ENCODE data around the gene RASGRF2.

Gene RASGRF2

GRCh38 chr5:81019748-81020147 is 59.6 kb downstream of the RASGRF2 start:
- peaks cover 8% of the 10 kb centered on the region; the same call in 1 of the 2 replicates for H3K27me3 ChIP-seq (ENCODE audit: control insufficient read depth, low read length)
- H3K36me3 ChIP-seq (ENCODE audit: control insufficient read depth, low read length) = no peaks in the 10 kb centered on the region
- H3F3A ChIP-seq (ENCODE audit: control insufficient read depth, insufficient read depth) = no peaks in the 10 kb centered on the region
- H3K4me1 ChIP-seq (ENCODE audit: control insufficient read depth, low read length) = no peaks in the 10 kb centered on the region
- H3K9me3 ChIP-seq (ENCODE audit: control insufficient read depth, insufficient read depth, low read length) = no peaks in the 10 kb centered on the region
- H3K27ac ChIP-seq (ENCODE audit: low read depth, low read length) = no peak overlapping the region
- H3K9me2 ChIP-seq (replicated peaks; ENCODE audit: control insufficient read depth, low read length) = no peaks in the 10 kb centered on the region
- no peaks in the 10 kb centered on the region for H3K79me2 ChIP-seq (ENCODE audit: control insufficient read depth, low read length)
- no peak overlapping the region for H3K4me3 ChIP-seq (ENCODE audit: low read length)
- TF ChIP-seq CTCF (IDR thresholded peaks at IDR 0.05; ENCODE audit: low read depth, low read length, poor library complexity, severe bottlenecking) = no peak
- TF ChIP-seq EZH2phosphoT487 (IDR thresholded peaks at IDR 0.05; ENCODE audit: borderline replicate concordance, low read length) = no peak
- H4K20me1 ChIP-seq (ENCODE audit: control insufficient read depth, insufficient read depth, low read depth, low read length) = no peaks in the 10 kb centered on the region
- no peak overlapping the region for H3K4me2 ChIP-seq (ENCODE audit: low read length)

GRCh38 chr5:81020478-81021167 is 60.5 kb downstream of the RASGRF2 start:
- no peaks in the 10 kb centered on the region for H3F3A ChIP-seq (ENCODE audit: control insufficient read depth, insufficient read depth)
- H3K79me2 ChIP-seq (ENCODE audit: control insufficient read depth, low read length) = no peaks in the 10 kb centered on the region
- TF ChIP-seq EZH2phosphoT487 (IDR thresholded peaks at IDR 0.05; ENCODE audit: borderline replicate concordance, low read length) = no peak
- H3K4me2 ChIP-seq (ENCODE audit: low read length) = no peak overlapping the region
- no peak overlapping the region for H3K27ac ChIP-seq (ENCODE audit: low read depth, low read length)
- H3K9me3 ChIP-seq (ENCODE audit: control insufficient read depth, insufficient read depth, low read length) = no peaks in the 10 kb centered on the region
- H3K36me3 ChIP-seq (ENCODE audit: control insufficient read depth, low read length) = no peaks in the 10 kb centered on the region
- H3K9me2 ChIP-seq (replicated peaks; ENCODE audit: control insufficient read depth, low read length) = no peaks in the 10 kb centered on the region
- no peaks in the 10 kb centered on the region for H3K4me1 ChIP-seq (ENCODE audit: control insufficient read depth, low read length)
- peaks cover 8% of the 10 kb centered on the region; the same call in 1 of the 2 replicates for H3K27me3 ChIP-seq (ENCODE audit: control insufficient read depth, low read length)
- H4K20me1 ChIP-seq (ENCODE audit: control insufficient read depth, insufficient read depth, low read depth, low read length) = no peaks in the 10 kb centered on the region
- no peak overlapping the region for H3K4me3 ChIP-seq (ENCODE audit: low read length)

GRCh38 chr5:81021486-81021885 is 61.3 kb downstream of the RASGRF2 start:
- no peaks in the 10 kb centered on the region for H3K9me2 ChIP-seq (replicated peaks; ENCODE audit: control insufficient read depth, low read length)
- no peaks in the 10 kb centered on the region for H3K4me1 ChIP-seq (ENCODE audit: control insufficient read depth, low read length)
- H3K36me3 ChIP-seq (ENCODE audit: control insufficient read depth, low read length) = no peaks in the 10 kb centered on the region
- H3K27ac ChIP-seq (ENCODE audit: low read depth, low read length) = no peak overlapping the region
- TF ChIP-seq EZH2phosphoT487 (IDR thresholded peaks at IDR 0.05; ENCODE audit: borderline replicate concordance, low read length) (no peak), CTCF (IDR thresholded peaks at IDR 0.05; ENCODE audit: low read depth, low read length, poor library complexity, severe bottlenecking) (no peak)
- H3K9me3 ChIP-seq (ENCODE audit: control insufficient read depth, insufficient read depth, low read length) = no peaks in the 10 kb centered on the region
- H3F3A ChIP-seq (ENCODE audit: control insufficient read depth, insufficient read depth) = no peaks in the 10 kb centered on the region
- H4K20me1 ChIP-seq (ENCODE audit: control insufficient read depth, insufficient read depth, low read depth, low read length) = no peaks in the 10 kb centered on the region
- no peaks in the 10 kb centered on the region for H3K79me2 ChIP-seq (ENCODE audit: control insufficient read depth, low read length)
- peaks cover 8% of the 10 kb centered on the region; the same call in 1 of the 2 replicates for H3K27me3 ChIP-seq (ENCODE audit: control insufficient read depth, low read length)
- no peak overlapping the region for H3K4me3 ChIP-seq (ENCODE audit: low read length)
- H3K4me2 ChIP-seq (ENCODE audit: low read length) = no peak overlapping the region

DNA sequence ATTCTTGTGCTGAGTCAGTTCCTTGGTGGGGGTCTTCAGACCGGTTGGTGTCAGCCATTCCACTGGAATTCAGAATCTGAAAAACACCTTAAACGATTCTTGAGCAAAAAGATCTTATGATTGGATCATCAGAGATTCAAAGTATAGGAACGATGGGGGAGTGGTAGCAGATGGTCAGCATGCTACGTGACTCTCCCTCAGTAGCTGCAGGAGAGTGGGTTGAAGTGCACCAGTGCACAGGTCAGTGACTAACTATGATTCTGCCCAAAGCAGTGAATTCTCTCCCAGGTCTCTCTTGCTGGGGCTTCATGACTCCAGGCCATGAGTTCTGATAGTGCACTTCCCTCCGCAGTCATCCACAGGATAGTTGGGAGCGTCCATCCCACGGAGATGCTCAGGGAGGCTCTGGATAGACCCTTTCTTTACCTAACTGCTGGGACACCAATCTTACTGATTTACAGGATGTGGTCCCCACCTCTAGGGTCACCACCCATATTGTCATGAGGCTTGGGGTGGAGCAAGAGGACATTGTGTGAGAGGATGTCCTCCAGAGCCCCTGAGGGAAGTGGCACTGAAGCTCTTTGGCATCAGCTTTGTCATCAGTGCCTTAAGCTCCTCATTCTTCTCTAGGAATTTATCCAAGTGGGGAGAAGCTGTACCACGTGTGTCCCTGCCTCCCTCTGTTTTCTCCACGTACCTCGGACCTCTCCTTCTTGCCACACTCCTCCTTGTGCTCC is 62.0 kb downstream of the RASGRF2 start:
- Histone ChIP-seq H3K79me2 (ENCODE audit: control insufficient read depth, low read length) (no peaks in the 10 kb centered on the region), H3K36me3 (ENCODE audit: control insufficient read depth, low read length) (no peaks in the 10 kb centered on the region), H3F3A (ENCODE audit: control insufficient read depth, insufficient read depth) (no peaks in the 10 kb centered on the region), H3K4me1 (ENCODE audit: control insufficient read depth, low read length) (no peaks in the 10 kb centered on the region), H3K27ac (ENCODE audit: low read depth, low read length) (no peak overlapping the region), H3K27me3 (ENCODE audit: control insufficient read depth, low read length) (peaks cover 8% of the 10 kb centered on the region; the same call in 1 of the 2 replicates), H3K9me2 (replicated peaks; ENCODE audit: control insufficient read depth, low read length) (no peaks in the 10 kb centered on the region), H3K9me3 (ENCODE audit: control insufficient read depth, insufficient read depth, low read length) (no peaks in the 10 kb centered on the region), H3K4me2 (ENCODE audit: low read length) (no peak overlapping the region), H4K20me1 (ENCODE audit: control insufficient read depth, insufficient read depth, low read depth, low read length) (no peaks in the 10 kb centered on the region), H3K4me3 (ENCODE audit: low read length) (no peak overlapping the region)
- TF ChIP-seq EZH2phosphoT487 (IDR thresholded peaks at IDR 0.05; ENCODE audit: borderline replicate concordance, low read length) (no peak), CTCF (IDR thresholded peaks at IDR 0.05; ENCODE audit: low read depth, low read length, poor library complexity, severe bottlenecking) (no peak)
